Type B pancreatic cell (in vitro differentiated cells): ENCODE results near the gene EXOC3L2. TPM values are rescaled to one million over a fixed set of nuclear protein-coding genes. Genes with fewer than 3 reads are reported as not detected.

Experiments used
- DNase-seq: peaks from one replicate; pipeline ENCODE4 v3.0.0; 2021; ENCODE audit warnings: mixed read lengths; ENCODE audit not compliant: unreplicated experiment; ENCODE audit errors: extremely low spot score
- H3K27ac Mint-ChIP-seq: 2 replicates; pipeline ENCODE4 v1.8.0; 2021; ENCODE audit warnings: mild to moderate bottlenecking, mixed read lengths
- H3K27me3 Mint-ChIP-seq: 2 replicates; pipeline ENCODE4 v1.8.0; 2021; ENCODE audit warnings: mixed read lengths
- H3K36me3 Mint-ChIP-seq: 2 replicates; pipeline ENCODE4 v1.8.0; 2021; ENCODE audit warnings: mixed read lengths
- H3K4me1 Mint-ChIP-seq: one replicate; pipeline ENCODE4 v1.8.0; 2021; ENCODE audit warnings: mixed read lengths; ENCODE audit not compliant: unreplicated experiment
- H3K4me3 Mint-ChIP-seq: 2 replicates; pipeline ENCODE4 v1.8.0; 2021; ENCODE audit warnings: mild to moderate bottlenecking, mixed read lengths
- H3K9me3 Mint-ChIP-seq: 2 replicates; pipeline ENCODE4 v1.8.0; 2021; ENCODE audit warnings: mixed read lengths
- total RNA-seq: library from RNA; stranded (reverse); gene quantifications from 2 replicates; pipeline ENCODE4 v1.2.1, GENCODE V29; 2021; ENCODE audit warnings: low replicate concordance
- TF ChIP-seq, protein P1 (sequence below): fragments of 200-600 bp; sonication (generic); conservative IDR thresholded peaks from 2 replicates; pipeline ENCODE4 v1.5.0; 2021; ENCODE audit warnings: antibody characterized with exemption, mild to moderate bottlenecking

EXOC3L2 gene
- total RNA-seq, 1 donor from 2014 or later: 0.60 TPM

DNA sequence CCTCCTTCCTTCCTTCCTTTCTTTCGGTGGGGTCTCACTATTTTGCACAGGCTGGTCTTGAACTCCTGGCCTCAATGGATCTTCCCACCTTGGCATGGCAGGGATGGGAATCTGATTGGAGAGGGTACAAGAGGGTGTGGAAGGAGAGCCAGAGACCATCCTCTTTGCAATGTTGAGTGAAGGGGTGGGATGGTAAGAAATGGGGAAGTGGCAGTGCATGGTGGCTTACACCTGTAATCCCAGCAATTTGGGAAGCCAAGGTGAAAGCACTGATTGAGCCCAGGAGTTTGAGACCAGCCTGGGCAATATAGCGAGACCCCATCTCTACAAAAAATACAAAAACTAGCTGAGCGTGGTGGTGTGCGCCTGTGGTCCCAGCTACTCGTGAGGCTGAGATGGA is 61.1 kb downstream of the EXOC3L2 start:
- H3K9me3 Mint-ChIP-seq: no peaks in the 10 kb centered on the region
- H3K4me3 Mint-ChIP-seq: no peak overlapping the region
- no peak overlapping the region for H3K27ac Mint-ChIP-seq
- DNase-seq: no peak
- no peaks in the 10 kb centered on the region for H3K36me3 Mint-ChIP-seq
- TF ChIP-seq, protein P1, sequence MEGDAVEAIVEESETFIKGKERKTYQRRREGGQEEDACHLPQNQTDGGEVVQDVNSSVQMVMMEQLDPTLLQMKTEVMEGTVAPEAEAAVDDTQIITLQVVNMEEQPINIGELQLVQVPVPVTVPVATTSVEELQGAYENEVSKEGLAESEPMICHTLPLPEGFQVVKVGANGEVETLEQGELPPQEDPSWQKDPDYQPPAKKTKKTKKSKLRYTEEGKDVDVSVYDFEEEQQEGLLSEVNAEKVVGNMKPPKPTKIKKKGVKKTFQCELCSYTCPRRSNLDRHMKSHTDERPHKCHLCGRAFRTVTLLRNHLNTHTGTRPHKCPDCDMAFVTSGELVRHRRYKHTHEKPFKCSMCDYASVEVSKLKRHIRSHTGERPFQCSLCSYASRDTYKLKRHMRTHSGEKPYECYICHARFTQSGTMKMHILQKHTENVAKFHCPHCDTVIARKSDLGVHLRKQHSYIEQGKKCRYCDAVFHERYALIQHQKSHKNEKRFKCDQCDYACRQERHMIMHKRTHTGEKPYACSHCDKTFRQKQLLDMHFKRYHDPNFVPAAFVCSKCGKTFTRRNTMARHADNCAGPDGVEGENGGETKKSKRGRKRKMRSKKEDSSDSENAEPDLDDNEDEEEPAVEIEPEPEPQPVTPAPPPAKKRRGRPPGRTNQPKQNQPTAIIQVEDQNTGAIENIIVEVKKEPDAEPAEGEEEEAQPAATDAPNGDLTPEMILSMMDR: no peak
- no peaks in the 10 kb centered on the region for H3K27me3 Mint-ChIP-seq
- H3K4me1 Mint-ChIP-seq: peaks cover 14% of the 10 kb centered on the region

DNA sequence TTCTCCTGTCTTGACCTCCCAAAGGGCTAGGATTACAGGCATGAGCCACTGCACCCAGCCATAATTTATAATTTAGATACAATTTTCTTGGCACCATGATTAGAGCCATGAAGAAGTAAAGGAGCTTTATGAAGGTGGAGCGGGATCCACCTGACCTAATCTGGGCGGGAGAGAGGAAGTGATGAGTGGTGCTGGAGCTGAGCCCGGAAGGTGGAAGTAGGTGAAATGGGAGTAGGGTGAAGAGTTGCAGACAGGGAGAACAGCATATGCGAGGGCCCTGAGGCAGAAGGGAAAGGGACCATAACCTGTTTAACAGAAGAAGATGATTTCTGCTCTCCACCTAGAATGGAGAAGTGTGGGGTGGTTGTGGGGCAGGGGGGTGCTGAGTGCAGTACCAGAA is 62.4 kb downstream of the EXOC3L2 start:
- DNase-seq: no peak
- H3K36me3 Mint-ChIP-seq: no peaks in the 10 kb centered on the region
- peaks cover 18% of the 10 kb centered on the region for H3K4me1 Mint-ChIP-seq
- H3K4me3 Mint-ChIP-seq: peak overlapping the region; percentile 3
- TF ChIP-seq, protein P1: no peak
- H3K27me3 Mint-ChIP-seq: no peaks in the 10 kb centered on the region
- no peak overlapping the region for H3K27ac Mint-ChIP-seq
- no peaks in the 10 kb centered on the region for H3K9me3 Mint-ChIP-seq

DNA sequence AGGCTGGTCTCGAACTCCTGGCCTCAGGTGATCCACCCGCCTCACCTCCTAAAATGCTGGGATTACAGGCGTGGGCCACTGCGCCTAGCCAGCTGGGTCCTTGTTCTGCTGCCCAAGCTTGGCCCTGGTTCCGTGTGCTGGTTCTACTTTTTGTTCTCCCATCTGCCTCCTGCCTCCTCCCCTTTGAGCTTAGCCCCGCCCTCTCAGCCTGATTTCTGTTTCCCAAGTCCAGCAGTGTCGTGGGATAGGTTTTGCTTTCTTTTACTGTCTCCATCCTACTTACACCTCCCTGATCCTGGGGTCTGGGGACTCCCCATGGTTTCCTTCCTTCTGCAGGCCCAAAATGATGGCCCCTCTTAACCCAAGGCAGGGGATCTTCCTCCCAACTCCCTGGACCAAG is 64.3 kb downstream of the EXOC3L2 start:
- TF ChIP-seq, protein P1: no peak
- DNase-seq: no peak
- no peaks in the 10 kb centered on the region for H3K9me3 Mint-ChIP-seq
- H3K27ac Mint-ChIP-seq: peak overlapping the region; percentile 81
- no peaks in the 10 kb centered on the region for H3K36me3 Mint-ChIP-seq
- peak overlapping the region; percentile 88 for H3K4me3 Mint-ChIP-seq
- H3K4me1 Mint-ChIP-seq: peaks cover 13% of the 10 kb centered on the region
- H3K27me3 Mint-ChIP-seq: no peaks in the 10 kb centered on the region

DNA sequence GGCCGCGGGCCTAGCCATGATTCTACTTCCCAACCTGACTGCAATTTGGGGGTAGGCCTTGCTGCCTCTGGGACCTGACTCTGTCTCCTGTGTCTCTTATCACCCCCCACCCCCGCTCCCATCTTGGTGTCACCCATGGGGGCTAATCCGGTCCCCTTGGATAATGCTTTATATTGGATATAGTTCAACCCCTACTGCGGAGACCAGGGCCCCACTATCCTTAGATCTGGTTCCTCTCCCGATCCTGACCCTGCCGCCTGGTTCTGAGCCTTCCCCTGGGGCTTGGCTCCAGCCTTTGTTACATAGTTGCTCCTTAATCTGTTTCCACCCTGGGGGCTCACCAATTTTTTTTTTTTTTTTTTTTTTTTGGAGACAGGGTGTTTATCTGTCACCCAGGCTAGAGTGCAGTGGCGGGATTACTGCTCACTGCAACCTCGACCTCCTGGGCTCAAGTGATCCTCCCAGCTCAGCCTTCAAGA is 65.3 kb downstream of the EXOC3L2 start:
- H3K4me3 Mint-ChIP-seq: peak overlapping the region; percentile 88
- no peaks in the 10 kb centered on the region for H3K9me3 Mint-ChIP-seq
- DNase-seq: no peak
- no peaks in the 10 kb centered on the region for H3K36me3 Mint-ChIP-seq
- TF ChIP-seq, protein P1: no peak
- peak overlapping the region; percentile 85 for H3K27ac Mint-ChIP-seq
- H3K4me1 Mint-ChIP-seq: peaks cover 17% of the 10 kb centered on the region
- H3K27me3 Mint-ChIP-seq: no peaks in the 10 kb centered on the region

DNA sequence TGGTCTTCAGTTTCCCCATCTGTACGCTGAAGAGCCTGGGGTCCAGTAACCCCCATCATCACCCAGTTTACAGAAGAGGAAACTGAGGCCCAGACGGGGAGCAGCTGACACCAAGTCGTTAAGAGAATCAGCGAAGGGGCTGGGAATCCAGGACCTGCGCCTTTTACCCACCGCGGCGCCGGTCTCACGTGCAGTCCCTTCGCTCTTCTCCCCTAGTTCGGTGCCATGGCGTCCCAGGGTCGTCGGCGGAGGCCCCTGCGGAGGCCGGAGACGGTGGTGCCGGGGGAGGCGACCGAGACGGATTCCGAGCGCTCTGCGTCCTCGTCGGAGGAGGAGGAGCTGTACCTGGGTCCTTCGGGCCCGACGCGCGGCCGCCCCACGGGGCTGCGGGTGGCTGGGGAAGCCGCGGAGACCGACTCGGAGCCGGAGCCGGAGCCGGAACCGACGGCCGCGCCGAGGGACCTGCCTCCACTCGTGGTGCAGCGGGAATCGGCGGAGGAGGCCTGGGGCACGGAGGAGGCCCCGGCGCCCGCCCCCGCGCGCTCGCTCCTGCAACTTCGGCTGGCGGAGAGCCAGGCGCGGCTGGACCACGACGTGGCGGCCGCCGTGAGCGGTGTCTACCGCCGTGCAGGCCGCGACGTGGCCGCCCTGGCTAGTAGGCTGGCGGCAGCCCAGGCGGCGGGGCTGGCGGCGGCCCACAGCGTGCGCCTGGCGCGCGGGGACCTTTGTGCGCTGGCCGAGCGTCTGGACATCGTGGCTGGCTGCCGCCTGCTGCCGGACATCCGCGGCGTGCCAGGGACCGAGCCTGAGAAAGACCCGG is 65.9 kb downstream of the EXOC3L2 start:
- no peak for DNase-seq
- H3K9me3 Mint-ChIP-seq: no peaks in the 10 kb centered on the region
- TF ChIP-seq, protein P1: no peak
- H3K4me1 Mint-ChIP-seq: peaks cover 17% of the 10 kb centered on the region
- H3K4me3 Mint-ChIP-seq: peak overlapping the region; percentile 97
- H3K27ac Mint-ChIP-seq: peak overlapping the region; percentile 96
- no peaks in the 10 kb centered on the region for H3K27me3 Mint-ChIP-seq
- H3K36me3 Mint-ChIP-seq: no peaks in the 10 kb centered on the region
